Colonic mucosa (tissue), 4 donors: Measurements from ENCODE around the gene TNS3. TPM values are rescaled to one million over a fixed set of nuclear protein-coding genes. Genes with fewer than 3 reads are reported as not detected.

Experiments
- DNase-seq: peaks from one replicate; pipeline ENCODE4 v3.0.0-alpha.2; 2020
- H3K27ac ChIP-seq: fragments of 200-600 bp; one replicate; pipeline ENCODE4 v1.8.0; 2021
- H3K27me3 ChIP-seq: fragments of 200-600 bp; one replicate; pipeline ENCODE4 v1.8.0; 2021
- H3K36me3 ChIP-seq: fragments of 200-600 bp; one replicate; pipeline ENCODE4 v1.8.0; 2021
- H3K4me1 ChIP-seq: fragments of 200-600 bp; one replicate; pipeline ENCODE4 v1.8.0; 2021; ENCODE audit warnings: mild to moderate bottlenecking
- H3K4me3 ChIP-seq: fragments of 200-600 bp; one replicate; pipeline ENCODE4 v1.8.0; 2021
- H3K9ac ChIP-seq, 2 donors: one replicate each; pipeline ENCODE4 v1.7.0; 2013; ENCODE audit warnings: control low read depth in 2 of 2, low read depth in 2 of 2, low read length in 2 of 2
- H3K9me3 ChIP-seq: fragments of 200-600 bp; one replicate; pipeline ENCODE4 v1.8.0; 2021
- CTCF ChIP-seq: fragments of 200-600 bp; IDR thresholded peaks from one replicate; pipeline ENCODE4 v1.8.0; 2022; ENCODE audit warnings: antibody characterized with exemption, mild to moderate bottlenecking
- intact Hi-C: fragments of 100-400 bp; cut with DNase I; formaldehyde crosslinking; loops from one replicate; pipeline ENCODE4 v1.14.1; 2022
- total RNA-seq, 2 donors: library from RNA; stranded (reverse); fragmentation: NEBNext Ultra II Directional in 1 of 2; extraction: Animal tissue kit (Norgen Biotek cat#: 25700) in 1 of 2; gene quantifications; one replicate each; pipeline ENCODE4 v1.2.1, GENCODE V29; 2021
- donor health status: healthy.
- donor health status: DM: no; HTN: no; CAD: no.
- donor health status: DM: no; HTN: no; CAD: no.

Gene TNS3
- total RNA-seq, 2 donors from 2014 or later = 41.1 to 58.2 TPM

DNA sequence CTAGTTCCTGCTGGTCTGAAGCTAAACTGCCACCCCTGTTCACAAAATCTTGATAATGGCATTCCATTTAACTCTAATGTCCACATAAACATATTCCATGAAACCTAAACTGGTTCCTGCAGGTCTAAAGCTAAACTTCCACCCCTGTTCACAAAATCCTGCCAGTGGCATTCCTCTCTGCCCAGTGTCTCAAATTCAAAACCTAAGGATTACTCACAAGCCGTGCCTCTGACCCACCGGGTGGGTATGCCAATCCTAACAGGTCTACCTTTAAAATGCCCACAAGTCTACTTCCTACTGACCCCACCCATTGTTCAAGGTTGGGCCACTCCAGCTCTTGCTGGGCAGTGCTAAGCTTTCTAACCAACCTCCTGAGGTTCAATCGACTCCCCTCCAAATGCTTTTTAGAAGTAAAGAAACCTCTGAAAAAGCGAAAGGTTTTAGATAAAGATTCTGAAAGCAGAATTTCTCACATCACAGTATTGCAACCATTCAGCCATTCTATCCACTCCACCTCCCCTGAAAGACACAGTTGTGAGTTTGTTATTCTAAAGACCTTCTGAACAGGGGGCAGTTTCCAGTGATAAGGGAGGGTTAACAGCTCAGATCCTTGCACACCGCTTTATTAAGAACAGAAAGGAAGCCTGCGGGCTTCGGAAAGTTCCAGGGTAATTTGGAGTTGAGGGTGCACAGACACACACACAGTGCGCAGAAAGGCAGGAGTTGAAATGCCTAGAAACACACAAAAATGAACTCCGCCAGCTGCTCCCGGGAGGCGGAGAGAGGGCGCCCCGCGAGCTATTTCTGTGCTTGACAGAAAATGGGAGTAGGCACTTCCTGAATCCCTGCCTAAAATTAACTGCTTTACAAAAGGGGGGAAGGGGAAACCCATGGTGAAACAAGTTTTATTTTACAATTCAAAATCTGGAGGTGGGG is 87.7 kb downstream of the TNS3 start:
- H3K9ac ChIP-seq = no peak overlapping the region
- no peaks in the 10 kb centered on the region for H3K9me3 ChIP-seq
- no peak overlapping the region for H3K4me3 ChIP-seq
- H3K27me3 ChIP-seq = no peaks in the 10 kb centered on the region
- DNase-seq = no peak
- no peaks in the 10 kb centered on the region for H3K36me3 ChIP-seq
- no peak for TF ChIP-seq CTCF
- H3K4me1 ChIP-seq = peaks cover 9% of the 10 kb centered on the region
- peak overlapping the region; percentile 36 for H3K27ac ChIP-seq
- intact Hi-C loops = no loop called here

DNA sequence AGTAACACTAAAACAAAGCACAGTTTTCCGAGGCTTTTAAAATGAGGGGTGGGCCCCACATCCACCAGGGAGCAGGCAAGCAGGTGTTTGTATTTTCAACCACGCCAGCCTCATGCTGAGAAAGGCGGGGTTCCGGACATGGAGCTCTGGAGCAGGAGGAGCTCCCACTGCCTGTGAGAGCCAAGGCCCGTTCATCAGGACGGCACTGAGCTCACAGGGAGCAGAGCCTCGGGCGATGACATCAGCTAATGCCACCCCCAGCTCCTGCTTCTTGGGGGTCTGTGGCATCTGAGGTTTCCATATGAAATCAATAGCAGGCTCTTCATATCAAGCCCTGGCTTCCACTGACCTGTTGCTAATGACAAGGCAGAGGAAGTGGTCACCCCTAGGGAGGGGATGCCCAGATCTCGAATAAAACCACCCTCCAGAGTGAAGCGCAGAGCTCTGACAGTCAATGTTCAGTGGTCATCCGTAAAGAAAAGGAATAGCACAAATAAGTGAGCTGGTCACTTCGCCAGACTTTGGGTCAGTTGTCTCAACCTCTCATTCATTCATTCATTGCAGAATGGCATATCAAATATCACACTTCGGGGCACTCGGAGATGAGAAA is 89.1 kb downstream of the TNS3 start:
- Histone ChIP-seq H3K9ac (no peak overlapping the region), H3K9me3 (no peaks in the 10 kb centered on the region), H3K27ac (no peak overlapping the region), H3K4me3 (no peak overlapping the region), H3K27me3 (no peaks in the 10 kb centered on the region), H3K36me3 (no peaks in the 10 kb centered on the region), H3K4me1 (peaks cover 7% of the 10 kb centered on the region)
- TF ChIP-seq CTCF = no peak
- intact Hi-C loops = no loop called here
- no peak for DNase-seq

- Histone ChIP-seq H3K9ac (no peak overlapping the region), H3K27me3 (no peaks in the 10 kb centered on the region), H3K27ac (no peak overlapping the region), H3K4me3 (no peak overlapping the region), H3K9me3 (no peaks in the 10 kb centered on the region), H3K4me1 (peaks cover 8% of the 10 kb centered on the region), H3K36me3 (no peaks in the 10 kb centered on the region)
- no peak for TF ChIP-seq CTCF
- intact Hi-C loops = no loop called here
- no peak for DNase-seq
Measured at GRCh38 chr7:47490501-47491265, 91.2 kb downstream of the TNS3 start.

GRCh38 chr7:47489624-47490023 is 92.3 kb downstream of the TNS3 start:
- Histone ChIP-seq H3K4me1 (peaks cover 14% of the 10 kb centered on the region), H3K9me3 (no peaks in the 10 kb centered on the region), H3K4me3 (no peak overlapping the region), H3K9ac (no peak overlapping the region), H3K27me3 (no peaks in the 10 kb centered on the region), H3K36me3 (no peaks in the 10 kb centered on the region), H3K27ac (no peak overlapping the region)
- TF ChIP-seq CTCF = no peak
- intact Hi-C loops = no loop called here
- no peak for DNase-seq

DNA sequence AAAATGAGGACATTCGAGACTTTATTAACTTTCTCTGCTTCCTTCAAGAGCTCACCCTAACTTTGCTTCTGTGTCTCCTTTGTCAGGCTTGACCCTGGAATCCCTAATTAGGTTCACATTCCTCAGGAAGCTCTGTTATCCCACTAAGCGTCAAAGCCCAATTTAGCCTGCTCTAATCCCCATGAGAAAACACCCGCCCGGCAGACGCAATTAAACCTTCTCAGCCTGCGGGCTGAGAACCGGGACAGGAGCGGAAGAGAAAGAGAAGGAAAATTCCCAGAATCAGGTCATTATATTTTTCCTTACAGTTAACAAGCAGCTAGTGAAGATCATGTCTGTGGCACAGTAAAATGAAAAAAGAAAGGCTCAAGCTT is 93.0 kb downstream of the TNS3 start:
- TF ChIP-seq CTCF = no peak
- intact Hi-C loops = no loop called here
- Histone ChIP-seq H3K27me3 (no peaks in the 10 kb centered on the region), H3K4me1 (peaks cover 7% of the 10 kb centered on the region), H3K27ac (no peak overlapping the region), H3K36me3 (no peaks in the 10 kb centered on the region), H3K4me3 (no peak overlapping the region), H3K9me3 (no peaks in the 10 kb centered on the region), H3K9ac (no peak overlapping the region)
- DNase-seq = no peak
